Left ventricle myocardium superior (tissue), 1 donor: Measurements from ENCODE around the gene TAS2R38. TPM values are rescaled to one million over a fixed set of nuclear protein-coding genes. Genes with fewer than 3 reads are reported as not detected.

Experiments used
- ATAC-seq: fragments of 200-7000 bp; cut with Tn5 transposase; one replicate; pipeline ENCODE4 v1.9.1; 2020; ENCODE audit warnings: mild to moderate bottlenecking, moderate library complexity
- DNase-seq: peaks from one replicate; pipeline ENCODE4 v3.0.0-alpha.2; 2020
- intact Hi-C: fragments of 100-400 bp; cut with micrococcal nuclease; formaldehyde crosslinking; loops from one replicate; pipeline ENCODE4 v1.11.0; 2022
- total RNA-seq: library from RNA; stranded (reverse); fragmentation: NEBNext Ultra II Directional; extraction: Animal tissue kit (Norgen Biotek cat#: 25700); gene quantifications from one replicate; pipeline ENCODE4 v1.2.1, GENCODE V29; 2021
- donor health status: DM: no; HTN: yes; CAD: no; lungs with severe emphysema.

TAS2R38 gene
- total RNA-seq, 1 donor from 2014 or later = not detected

GRCh38 chr7:141928146-141928844 lies 45.3 kb downstream of the TAS2R38 start:
- ATAC-seq (no peak), DNase-seq (no peak)
- intact Hi-C loops = no loop called here

Other genes starting within 250 kb of the TAS2R38 start
- gene SSBP1, start 235.4 kb downstream of the TAS2R38 start, total RNA-seq = 98.4 TPM
- gene TAS2R3, start 209.7 kb downstream of the TAS2R38 start, total RNA-seq = 0.47 TPM
- 0.20 TPM for gene TAS2R4, start 197.1 kb downstream of the TAS2R38 start, total RNA-seq
- gene TAS2R5, start 183.6 kb downstream of the TAS2R38 start, total RNA-seq = not detected
- gene PRSS37, start 132.3 kb downstream of the TAS2R38 start, total RNA-seq = not detected
- gene OR9A4, start 57.4 kb downstream of the TAS2R38 start, total RNA-seq = not detected
- gene CLEC5A, start 26.8 kb downstream of the TAS2R38 start, total RNA-seq = 0.50 TPM
- 1.1 TPM for gene MGAM, start 22.1 kb upstream of the TAS2R38 start, total RNA-seq
- gene MGAM2, start 137.9 kb upstream of the TAS2R38 start, total RNA-seq = 0.07 TPM